HL-60 (cell line): ENCODE measurements around the gene RFTN1.

Source experiments
- DNase-seq, 2 experiments: peaks; one replicate each; pipeline ENCODE4 v3.0.0-alpha.2; 2010 to 2020; ENCODE audit warnings: low read depth in 1 of 2, low spot score in 1 of 2
- H3K27ac ChIP-seq: fragments of 250-450 bp; sonication (Bioruptor Pico); replicated peaks from 2 replicates; pipeline ENCODE4 v1.5.1; 2020; ENCODE audit warnings: mild to moderate bottlenecking, moderate library complexity
- H3K27me3 ChIP-seq: fragments of 250-450 bp; sonication (Bioruptor Pico); 2 replicates; pipeline ENCODE4 v1.5.1; 2021; ENCODE audit warnings: mild to moderate bottlenecking, moderate library complexity; ENCODE audit not compliant: insufficient read depth, poor library complexity, severe bottlenecking
- H3K4me3 ChIP-seq: replicated peaks from 2 replicates; pipeline ENCODE4 v1.5.1; 2011; ENCODE audit warnings: mild to moderate bottlenecking, control low read depth, low read length; ENCODE audit not compliant: insufficient read depth
- CTCF ChIP-seq: IDR thresholded peaks from one replicate; pipeline ENCODE4 v1.5.1; 2011; ENCODE audit warnings: low read length, control low read depth, inconsistent platforms; ENCODE audit not compliant: insufficient read depth
- GABPA ChIP-seq: IDR thresholded peaks from 2 replicates; pipeline ENCODE4 v1.6.1; 2012; ENCODE audit warnings: low read depth
- POLR2AphosphoS5 ChIP-seq: IDR thresholded peaks from 2 replicates; pipeline ENCODE4 v1.6.1; 2012; ENCODE audit warnings: low read depth
- SPI1 ChIP-seq: IDR thresholded peaks from 2 replicates; pipeline ENCODE4 v1.6.1; 2012; ENCODE audit warnings: low read depth, mild to moderate bottlenecking, borderline replicate concordance
- TF ChIP-seq, protein P1 (sequence below): IDR thresholded peaks from 2 replicates; pipeline ENCODE4 v1.6.1; 2012; ENCODE audit warnings: low read depth; ENCODE audit not compliant: insufficient replicate concordance

The RFTN1 gene

DNA sequence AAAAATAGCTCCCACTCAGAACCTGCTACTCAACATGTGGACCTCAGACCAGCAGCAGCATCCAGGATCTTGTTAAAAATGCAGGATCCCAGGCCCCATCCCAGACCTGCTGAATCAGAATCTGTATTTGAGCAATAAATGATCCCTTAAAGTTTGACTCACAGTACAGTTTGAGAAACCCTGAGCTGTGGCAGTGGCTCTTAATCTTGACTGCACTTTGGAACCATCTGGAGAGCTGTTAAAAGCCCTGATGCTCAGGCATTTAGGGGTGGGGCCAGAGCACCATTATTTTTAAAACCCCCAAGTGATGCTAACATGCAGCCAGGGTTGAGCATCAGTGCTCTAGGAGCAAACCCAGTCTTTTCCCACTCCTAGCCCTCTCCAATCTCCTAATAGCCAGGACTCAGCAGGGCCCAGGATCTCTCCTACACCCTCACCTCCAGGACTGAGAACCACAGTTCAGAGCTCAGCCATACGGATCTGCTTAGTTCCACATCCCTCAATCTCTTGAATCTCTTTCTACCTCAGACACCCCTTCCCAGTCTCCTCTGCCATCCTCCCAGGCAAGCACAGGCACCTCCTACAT lies 10.2 kb downstream of the RFTN1 start:
- Histone ChIP-seq H3K27me3 (no peaks in the 10 kb centered on the region), H3K27ac (no peak overlapping the region), H3K4me3 (no peak overlapping the region)
- no peak for DNase-seq
- no peak for TF ChIP-seq CTCF
- TF ChIP-seq, protein P1, sequence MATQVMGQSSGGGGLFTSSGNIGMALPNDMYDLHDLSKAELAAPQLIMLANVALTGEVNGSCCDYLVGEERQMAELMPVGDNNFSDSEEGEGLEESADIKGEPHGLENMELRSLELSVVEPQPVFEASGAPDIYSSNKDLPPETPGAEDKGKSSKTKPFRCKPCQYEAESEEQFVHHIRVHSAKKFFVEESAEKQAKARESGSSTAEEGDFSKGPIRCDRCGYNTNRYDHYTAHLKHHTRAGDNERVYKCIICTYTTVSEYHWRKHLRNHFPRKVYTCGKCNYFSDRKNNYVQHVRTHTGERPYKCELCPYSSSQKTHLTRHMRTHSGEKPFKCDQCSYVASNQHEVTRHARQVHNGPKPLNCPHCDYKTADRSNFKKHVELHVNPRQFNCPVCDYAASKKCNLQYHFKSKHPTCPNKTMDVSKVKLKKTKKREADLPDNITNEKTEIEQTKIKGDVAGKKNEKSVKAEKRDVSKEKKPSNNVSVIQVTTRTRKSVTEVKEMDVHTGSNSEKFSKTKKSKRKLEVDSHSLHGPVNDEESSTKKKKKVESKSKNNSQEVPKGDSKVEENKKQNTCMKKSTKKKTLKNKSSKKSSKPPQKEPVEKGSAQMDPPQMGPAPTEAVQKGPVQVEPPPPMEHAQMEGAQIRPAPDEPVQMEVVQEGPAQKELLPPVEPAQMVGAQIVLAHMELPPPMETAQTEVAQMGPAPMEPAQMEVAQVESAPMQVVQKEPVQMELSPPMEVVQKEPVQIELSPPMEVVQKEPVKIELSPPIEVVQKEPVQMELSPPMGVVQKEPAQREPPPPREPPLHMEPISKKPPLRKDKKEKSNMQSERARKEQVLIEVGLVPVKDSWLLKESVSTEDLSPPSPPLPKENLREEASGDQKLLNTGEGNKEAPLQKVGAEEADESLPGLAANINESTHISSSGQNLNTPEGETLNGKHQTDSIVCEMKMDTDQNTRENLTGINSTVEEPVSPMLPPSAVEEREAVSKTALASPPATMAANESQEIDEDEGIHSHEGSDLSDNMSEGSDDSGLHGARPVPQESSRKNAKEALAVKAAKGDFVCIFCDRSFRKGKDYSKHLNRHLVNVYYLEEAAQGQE, result no peak
- TF ChIP-seq GABPA, result no peak
- TF ChIP-seq SPI1, result no peak
- TF ChIP-seq POLR2AphosphoS5, result no peak

GRCh38 chr3:16502347-16502908 lies 11.1 kb downstream of the RFTN1 start:
- Histone ChIP-seq H3K27me3 (no peaks in the 10 kb centered on the region), H3K27ac (no peak overlapping the region), H3K4me3 (no peak overlapping the region)
- no peak for TF ChIP-seq SPI1
- TF ChIP-seq, protein P1, result no peak
- TF ChIP-seq CTCF, result no peak
- no peak for TF ChIP-seq GABPA
- no peak for TF ChIP-seq POLR2AphosphoS5
- DNase-seq, result no peak

GRCh38 chr3:16501376-16501775 lies 12.1 kb downstream of the RFTN1 start:
- H3K27ac ChIP-seq, result no peak overlapping the region
- H3K27me3 ChIP-seq, result no peaks in the 10 kb centered on the region
- H3K4me3 ChIP-seq, result no peak overlapping the region
- DNase-seq, result no peak
- TF ChIP-seq SPI1 (no peak), GABPA (no peak), CTCF (no peak), POLR2AphosphoS5 (no peak)
- TF ChIP-seq, protein P1, result no peak
